Caco-2 (cell line): Measurements from ENCODE around the gene SLC39A10. TPM values are rescaled to one million over a fixed set of nuclear protein-coding genes. Genes with fewer than 3 reads are reported as not detected.
"Not testable (repeated sequence)": the region's sequence is repeated elsewhere in the genome, so short reads cannot be mapped to it uniquely, and the experiment has no call there.

Source experiments
- BruUV-seq: library from RNA; stranded (reverse); fragments of 400-500 nt; replicated peaks from 2 replicates; lab custom pipeline; 2021; lab: Mats Ljungman, UMichigan
- CTCF ChIA-PET: fragments of 300-600 bp; sonication (Branson Sonifier 250); formaldehyde crosslinking; loops from one replicate; lab custom pipeline; 2022; ENCODE audit warnings: antibody characterized with exemption; lab: Charles Lee
- POLR2A ChIA-PET: fragments of 300-600 bp; sonication (Branson Sonifier 250); formaldehyde crosslinking; loops from one replicate; lab custom pipeline; 2022; ENCODE audit warnings: antibody characterized with exemption; lab: Charles Lee
- DNase-seq, 2 experiments: peaks; one replicate each; pipeline versions ENCODE4 v3.0.0 to v3.0.0-alpha.2; 2020 to 2022
- H3K27me3 ChIP-seq: replicated peaks from 2 replicates; pipeline ENCODE4 v1.6.0; 2011; ENCODE audit warnings: low read length; ENCODE audit not compliant: control insufficient read depth, insufficient read depth
- H3K36me3 ChIP-seq: 2 replicates; pipeline ENCODE4 v1.5.1; 2011; ENCODE audit warnings: low read length; ENCODE audit not compliant: control insufficient read depth, insufficient read depth
- H3K4me1 ChIP-seq: fragments of 250-450 bp; sonication (Bioruptor Pico); 2 replicates; pipeline ENCODE4 v1.5.1; 2020; ENCODE audit warnings: mild to moderate bottlenecking
- H3K4me3 ChIP-seq: 2 replicates; pipeline ENCODE4 v1.5.1; 2011; ENCODE audit warnings: low read depth, mild to moderate bottlenecking, control low read depth, low read length
- H3K9me3 ChIP-seq: fragments of 250-450 bp; sonication (Bioruptor Pico); 2 replicates; pipeline ENCODE4 v1.5.1; 2020; ENCODE audit warnings: mild to moderate bottlenecking, moderate library complexity
- H3K27ac Mint-ChIP-seq: one replicate; pipeline ENCODE4 v1.8.0; 2022; ENCODE audit warnings: mixed read lengths; ENCODE audit not compliant: unreplicated experiment
- H3K27me3 Mint-ChIP-seq: one replicate; pipeline ENCODE4 v1.8.0; 2022; ENCODE audit warnings: mixed read lengths; ENCODE audit not compliant: insufficient read depth, unreplicated experiment
- H3K36me3 Mint-ChIP-seq: one replicate; pipeline ENCODE4 v1.8.0; 2022; ENCODE audit warnings: mild to moderate bottlenecking, mixed read lengths; ENCODE audit not compliant: insufficient read depth, unreplicated experiment
- H3K4me1 Mint-ChIP-seq: one replicate; pipeline ENCODE4 v1.8.0; 2022; ENCODE audit warnings: low read depth, mixed read lengths; ENCODE audit not compliant: unreplicated experiment
- H3K4me3 Mint-ChIP-seq: one replicate; pipeline ENCODE4 v1.8.0; 2022; ENCODE audit warnings: mild to moderate bottlenecking, moderate library complexity, mixed read lengths; ENCODE audit not compliant: unreplicated experiment
- H3K9me3 Mint-ChIP-seq: one replicate; pipeline ENCODE4 v1.8.0; 2022; ENCODE audit warnings: mixed read lengths; ENCODE audit not compliant: unreplicated experiment
- intact Hi-C: fragments of 100-400 bp; cut with micrococcal nuclease; formaldehyde crosslinking; loops from one replicate; pipeline ENCODE4 v1.10.0; 2022; ENCODE audit not compliant: unreplicated experiment
- total RNA-seq: library from RNA; stranded (reverse); gene quantifications from 2 replicates; pipeline ENCODE4 v1.2.3, GENCODE V29; 2022
- TF ChIP-seq, protein P1 (sequence below), 2 experiments: fragments of 200-600 bp in 1 of 2; IDR thresholded peaks; 1 replicate in 1 of 2; 2 replicates in 1 of 2; pipeline versions ENCODE4 v1.5.1 to v1.8.0; 2011 to 2022; ENCODE audit warnings: antibody characterized with exemption in 1 of 2, control low read depth in 1 of 2, inconsistent platforms in 1 of 2, low read depth in 1 of 2, low read length in 1 of 2, mild to moderate bottlenecking in 1 of 2, moderate library complexity in 1 of 2; ENCODE audit not compliant: insufficient read depth in 1 of 2, severe bottlenecking in 1 of 2, unreplicated experiment in 1 of 2

SLC39A10 gene
- total RNA-seq, 1 experiment from 2014 or later: 45.5 TPM

DNA sequence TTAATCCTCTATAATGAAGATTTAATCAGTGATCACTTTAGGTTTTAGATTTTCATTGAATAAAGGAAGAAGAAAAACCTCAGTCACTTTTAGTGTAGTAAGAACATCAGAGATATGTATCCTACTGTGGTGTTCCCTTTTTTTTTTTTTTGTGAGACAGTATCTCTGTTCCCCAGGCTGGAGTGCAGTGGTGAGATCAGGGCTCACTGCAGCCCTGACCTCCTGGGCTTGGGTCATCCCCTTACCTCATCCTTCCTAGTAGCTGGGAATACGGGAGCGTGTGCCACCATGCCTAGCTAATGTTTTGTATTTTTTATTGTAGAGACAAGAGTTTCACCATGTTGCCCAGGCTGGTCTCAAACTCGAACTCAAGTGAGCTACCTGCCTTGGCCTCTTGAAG is 5.1 kb downstream of the SLC39A10 start:
- Mint-ChIP-seq H3K4me3 (no peak overlapping the region), H3K27me3 (no peaks in the 10 kb centered on the region), H3K27ac (no peak overlapping the region), H3K4me1 (peaks cover 5% of the 10 kb centered on the region), H3K36me3 (peaks cover 9% of the 10 kb centered on the region), H3K9me3 (no peaks in the 10 kb centered on the region)
- CTCF ChIA-PET: interaction anchor here (0.6 kb wide), 1 partner anchor 164 kb away, joined by 8 read pairs; no protein-coding TSS in a partner anchor
- Histone ChIP-seq H3K4me3 (no peak overlapping the region), H3K36me3 (no peaks in the 10 kb centered on the region), H3K27me3 (no peaks in the 10 kb centered on the region), H3K4me1 (peaks cover 20% of the 10 kb centered on the region), H3K9me3 (no peaks in the 10 kb centered on the region)
- intact Hi-C loops: loop anchor here (5.0 kb wide), 3 partner anchors 170 to 345 kb away; no protein-coding TSS in a partner anchor
- TF ChIP-seq, protein P1, sequence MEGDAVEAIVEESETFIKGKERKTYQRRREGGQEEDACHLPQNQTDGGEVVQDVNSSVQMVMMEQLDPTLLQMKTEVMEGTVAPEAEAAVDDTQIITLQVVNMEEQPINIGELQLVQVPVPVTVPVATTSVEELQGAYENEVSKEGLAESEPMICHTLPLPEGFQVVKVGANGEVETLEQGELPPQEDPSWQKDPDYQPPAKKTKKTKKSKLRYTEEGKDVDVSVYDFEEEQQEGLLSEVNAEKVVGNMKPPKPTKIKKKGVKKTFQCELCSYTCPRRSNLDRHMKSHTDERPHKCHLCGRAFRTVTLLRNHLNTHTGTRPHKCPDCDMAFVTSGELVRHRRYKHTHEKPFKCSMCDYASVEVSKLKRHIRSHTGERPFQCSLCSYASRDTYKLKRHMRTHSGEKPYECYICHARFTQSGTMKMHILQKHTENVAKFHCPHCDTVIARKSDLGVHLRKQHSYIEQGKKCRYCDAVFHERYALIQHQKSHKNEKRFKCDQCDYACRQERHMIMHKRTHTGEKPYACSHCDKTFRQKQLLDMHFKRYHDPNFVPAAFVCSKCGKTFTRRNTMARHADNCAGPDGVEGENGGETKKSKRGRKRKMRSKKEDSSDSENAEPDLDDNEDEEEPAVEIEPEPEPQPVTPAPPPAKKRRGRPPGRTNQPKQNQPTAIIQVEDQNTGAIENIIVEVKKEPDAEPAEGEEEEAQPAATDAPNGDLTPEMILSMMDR (IDR thresholded peaks at IDR 0.05; ENCODE audit: insufficient read depth in 1 of 2, low read depth in 1 of 2, low read length in 1 of 2, severe bottlenecking in 1 of 2, unreplicated experiment in 1 of 2): no peak
- no TSS peak for BruUV-seq
- no peak for DNase-seq
- POLR2A ChIA-PET: no interaction called here

DNA sequence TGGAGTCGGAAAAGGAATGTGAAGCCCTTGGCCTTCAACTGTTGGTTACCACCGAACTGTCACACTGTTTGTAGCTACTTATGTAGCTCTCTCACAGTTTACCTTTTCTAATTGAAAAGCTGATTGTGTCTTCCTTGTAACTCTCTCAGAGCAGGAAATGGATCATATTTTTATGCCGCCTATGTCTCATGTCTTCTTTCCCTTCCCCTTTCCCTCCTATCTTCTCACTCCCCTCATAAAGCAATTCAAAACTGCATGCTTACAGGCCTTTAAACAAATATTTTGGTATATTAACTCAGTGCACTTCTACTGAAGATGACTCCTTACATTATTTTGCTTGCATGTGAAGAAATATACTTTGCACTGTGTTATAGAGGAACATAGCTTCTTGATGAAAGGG is 6.0 kb downstream of the SLC39A10 start:
- POLR2A ChIA-PET: no interaction called here
- peaks cover 5% of the 10 kb centered on the region for H3K4me1 Mint-ChIP-seq
- TF ChIP-seq, protein P1 (IDR thresholded peaks at IDR 0.05; ENCODE audit: insufficient read depth in 1 of 2, low read depth in 1 of 2, low read length in 1 of 2, severe bottlenecking in 1 of 2, unreplicated experiment in 1 of 2): no peak
- H3K4me3 Mint-ChIP-seq: no peak overlapping the region
- H3K9me3 Mint-ChIP-seq: no peaks in the 10 kb centered on the region
- peaks cover 20% of the 10 kb centered on the region for H3K4me1 ChIP-seq
- no peak for DNase-seq
- intact Hi-C loops: loop anchor here (5.0 kb wide), 3 partner anchors 169 to 346 kb away; no protein-coding TSS in a partner anchor
- no peaks in the 10 kb centered on the region for H3K9me3 ChIP-seq
- peaks cover 3% of the 10 kb centered on the region for H3K36me3 Mint-ChIP-seq
- no peak overlapping the region for H3K4me3 ChIP-seq
- no peak overlapping the region for H3K27ac Mint-ChIP-seq
- no TSS peak for BruUV-seq
- no peaks in the 10 kb centered on the region for H3K36me3 ChIP-seq
- H3K27me3 Mint-ChIP-seq: no peaks in the 10 kb centered on the region
- H3K27me3 ChIP-seq: no peaks in the 10 kb centered on the region
- CTCF ChIA-PET: no interaction called here

DNA sequence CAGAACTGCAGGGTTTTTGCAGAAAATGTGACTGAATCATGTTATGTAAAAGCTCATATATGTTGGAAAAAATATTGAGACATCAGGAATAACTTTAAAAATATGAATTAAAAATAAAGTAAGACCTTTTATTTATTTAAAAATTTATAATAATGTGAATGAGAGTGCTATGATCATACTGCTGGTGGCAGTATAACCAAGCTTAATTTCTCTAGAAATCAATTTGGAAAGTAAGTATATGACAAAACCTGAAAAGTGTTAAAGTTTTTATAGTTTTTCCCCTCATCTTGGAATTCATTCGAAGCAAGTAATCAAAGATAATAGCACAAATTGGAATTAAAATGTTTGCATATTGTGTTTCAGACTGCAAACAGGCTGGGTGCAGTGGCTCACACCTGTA is 7.5 kb downstream of the SLC39A10 start:
- no peak overlapping the region for H3K27ac Mint-ChIP-seq
- TF ChIP-seq, protein P1 (IDR thresholded peaks at IDR 0.05; ENCODE audit: insufficient read depth in 1 of 2, low read depth in 1 of 2, low read length in 1 of 2, severe bottlenecking in 1 of 2, unreplicated experiment in 1 of 2): no peak
- no peaks in the 10 kb centered on the region for H3K36me3 Mint-ChIP-seq
- H3K9me3 Mint-ChIP-seq: no peaks in the 10 kb centered on the region
- Histone ChIP-seq H3K27me3 (no peaks in the 10 kb centered on the region), H3K36me3 (no peaks in the 10 kb centered on the region), H3K4me1 (peaks cover 7% of the 10 kb centered on the region), H3K4me3 (no peak overlapping the region), H3K9me3 (no peaks in the 10 kb centered on the region)
- POLR2A ChIA-PET: no interaction called here
- CTCF ChIA-PET: no interaction called here
- DNase-seq: no peak
- H3K27me3 Mint-ChIP-seq: no peaks in the 10 kb centered on the region
- BruUV-seq: no TSS peak
- H3K4me1 Mint-ChIP-seq: peaks cover 5% of the 10 kb centered on the region
- H3K4me3 Mint-ChIP-seq: no peak overlapping the region
- intact Hi-C loops: loop anchor here (5.0 kb wide), 3 partner anchors 168 to 347 kb away; no protein-coding TSS in a partner anchor

DNA sequence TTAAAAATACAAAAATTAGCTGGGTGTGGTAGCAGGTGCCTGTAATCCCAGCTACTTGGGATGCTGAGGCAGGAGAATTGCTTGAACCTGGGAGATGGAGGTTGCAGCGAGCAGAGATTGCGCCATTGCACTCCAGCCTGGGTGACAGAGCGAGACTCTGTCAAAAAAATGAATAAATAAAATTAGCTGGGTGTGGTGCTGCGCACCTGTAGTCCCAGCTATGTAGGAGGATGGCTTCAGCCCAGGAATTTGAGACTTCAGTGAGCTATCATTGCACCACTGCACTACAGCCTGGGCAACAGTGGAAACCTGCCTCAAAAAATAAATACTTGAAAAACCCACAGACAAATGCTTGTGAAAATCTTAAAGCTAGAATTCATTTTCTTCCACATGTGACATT is 8.1 kb downstream of the SLC39A10 start:
- H3K9me3 Mint-ChIP-seq, BruUV-seq, H3K27me3 ChIP-seq, H3K27me3 Mint-ChIP-seq, H3K4me1 ChIP-seq, H3K27ac Mint-ChIP-seq, DNase-seq, H3K4me3 ChIP-seq, H3K36me3 Mint-ChIP-seq, H3K9me3 ChIP-seq, H3K4me3 Mint-ChIP-seq, H3K4me1 Mint-ChIP-seq, intact Hi-C loops, H3K36me3 ChIP-seq, POLR2A ChIA-PET: not testable (repeated sequence)
- CTCF ChIA-PET: interaction anchor here (1.7 kb wide), 1 partner anchor 8 kb away, joined by 6 read pairs; the partner anchor contains the start of gene SLC39A10
